ENCODE results near the gene DNAH5.

DNAH5 gene

GRCh38 chr5:13919087-13919486, 25.4 kb downstream of the DNAH5 start:
- TF ChIP-seq CTCF (IDR thresholded peaks at IDR 0.05; ENCODE audit: low read depth, low read length) = no peak
- in situ Hi-C loops (cut with HindIII; ENCODE audit: low sequenced_read_pairs) = no loop called here
- no peak overlapping the region for H3K4me3 ChIP-seq (ENCODE audit: low read depth, low read length)
- DNase-seq (ENCODE audit: low read depth, low spot score) = no peak

GRCh38 chr5:13917061-13917460, 27.4 kb downstream of the DNAH5 start:
- no peak for TF ChIP-seq CTCF (IDR thresholded peaks at IDR 0.05; ENCODE audit: low read depth, low read length)
- in situ Hi-C loops (cut with HindIII; ENCODE audit: low sequenced_read_pairs) = no loop called here
- H3K4me3 ChIP-seq (ENCODE audit: low read depth, low read length) = no peak overlapping the region
- no peak for DNase-seq (ENCODE audit: low read depth, low spot score)

GRCh38 chr5:13913962-13914361, 30.5 kb downstream of the DNAH5 start:
- in situ Hi-C loops (cut with HindIII; ENCODE audit: low sequenced_read_pairs) = no loop called here
- TF ChIP-seq CTCF (IDR thresholded peaks at IDR 0.05; ENCODE audit: low read depth, low read length) = no peak
- DNase-seq (ENCODE audit: low read depth, low spot score) = no peak
- H3K4me3 ChIP-seq (ENCODE audit: low read depth, low read length) = no peak overlapping the region

GRCh38 chr5:13910637-13911288, 33.7 kb downstream of the DNAH5 start:
- no peak overlapping the region for H3K4me3 ChIP-seq (ENCODE audit: low read depth, low read length)
- in situ Hi-C loops (cut with HindIII; ENCODE audit: low sequenced_read_pairs) = no loop called here
- TF ChIP-seq CTCF (IDR thresholded peaks at IDR 0.05; ENCODE audit: low read depth, low read length) = no peak
- no peak for DNase-seq (ENCODE audit: low read depth, low spot score)

GRCh38 chr5:13910201-13910600, 34.3 kb downstream of the DNAH5 start:
- DNase-seq (ENCODE audit: low read depth, low spot score) = no peak
- in situ Hi-C loops (cut with HindIII; ENCODE audit: low sequenced_read_pairs) = no loop called here
- no peak overlapping the region for H3K4me3 ChIP-seq (ENCODE audit: low read depth, low read length)
- no peak for TF ChIP-seq CTCF (IDR thresholded peaks at IDR 0.05; ENCODE audit: low read depth, low read length)

GRCh38 chr5:13909271-13909670, 35.2 kb downstream of the DNAH5 start:
- in situ Hi-C loops (cut with HindIII; ENCODE audit: low sequenced_read_pairs) = no loop called here
- TF ChIP-seq CTCF (IDR thresholded peaks at IDR 0.05; ENCODE audit: low read depth, low read length) = no peak
- DNase-seq (ENCODE audit: low read depth, low spot score) = no peak
- no peak overlapping the region for H3K4me3 ChIP-seq (ENCODE audit: low read depth, low read length)
